GM19455 (cell line): ENCODE measurements around the gene MEF2A.

Source experiments
- ATAC-seq: cut with Tn5 transposase; IDR thresholded peaks from one replicate; pipeline ENCODE4 v1.9.1; 2021; ENCODE audit not compliant: unreplicated experiment

Gene MEF2A

DNA sequence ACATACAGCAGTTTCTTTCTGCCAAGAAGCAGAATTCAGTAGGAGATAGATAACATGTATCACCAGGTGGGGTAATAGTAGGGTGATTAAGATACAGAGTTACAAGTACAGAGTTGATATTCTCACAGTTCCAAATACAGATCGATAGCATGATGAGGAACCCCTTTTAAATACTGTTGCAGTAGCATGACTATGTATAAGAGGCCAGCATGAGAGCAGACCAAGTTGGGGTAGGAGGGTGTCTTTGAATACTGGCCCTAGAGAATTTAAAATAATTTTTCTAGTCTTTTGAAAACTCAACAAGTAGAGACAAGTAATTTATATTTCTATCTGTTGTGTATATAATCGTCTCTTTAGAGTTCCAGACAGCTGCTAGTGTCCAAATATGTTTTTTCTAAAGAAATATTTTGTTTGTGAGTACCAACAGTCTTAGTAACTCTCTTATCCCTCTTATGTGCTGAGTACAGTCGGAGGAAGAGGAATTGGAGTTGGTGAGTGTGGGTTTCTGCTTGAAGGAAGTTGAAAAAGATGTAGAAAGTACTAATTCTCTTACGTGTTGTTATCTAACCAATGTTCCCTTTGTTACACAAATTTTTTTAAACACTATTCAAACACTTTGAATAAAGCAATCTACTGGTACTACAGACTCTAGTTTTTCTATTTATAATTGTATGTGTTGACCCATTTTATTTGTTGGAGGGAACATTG, 137.3 kb downstream of the MEF2A start:
- ATAC-seq = no peak

DNA sequence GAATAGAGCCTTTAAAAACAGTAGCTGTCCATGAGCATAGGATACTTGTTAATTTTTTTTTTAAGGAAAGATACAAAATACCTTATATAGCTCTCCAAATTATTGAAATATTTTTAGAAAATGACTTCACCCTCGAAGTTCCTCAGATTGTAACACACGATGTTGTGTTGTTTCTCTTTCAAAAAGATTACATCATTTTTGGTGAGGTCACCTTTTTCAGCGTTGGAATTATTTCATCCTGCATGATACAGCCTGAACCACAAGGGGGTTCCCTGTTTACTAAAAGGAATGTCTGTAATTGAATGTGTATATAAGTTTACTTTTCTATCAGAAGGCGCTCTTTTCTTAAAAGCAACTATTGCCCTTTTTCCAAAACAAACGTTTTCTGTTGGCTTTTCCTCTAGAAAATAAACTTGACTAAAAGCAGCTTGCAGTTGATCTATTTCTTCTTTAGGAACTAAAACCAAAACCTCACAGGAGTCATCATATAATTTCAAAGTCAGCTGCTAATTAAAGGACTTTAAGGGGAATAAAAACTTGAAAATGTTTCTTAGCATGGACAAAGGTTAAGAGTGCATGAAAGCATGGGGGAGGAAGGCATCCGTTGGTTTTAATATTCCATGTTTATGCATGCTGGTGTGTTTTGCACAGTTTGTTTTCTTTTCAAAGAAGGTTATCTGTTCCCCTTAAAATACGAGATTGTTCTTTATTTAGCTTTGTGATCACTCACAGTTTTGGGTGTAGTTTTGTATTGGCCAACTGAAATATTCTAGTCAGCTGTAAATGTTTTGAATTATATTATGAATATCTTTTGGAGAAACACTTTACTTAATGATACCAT, 138.0 kb downstream of the MEF2A start:
- peak; percentile 45 for ATAC-seq

DNA sequence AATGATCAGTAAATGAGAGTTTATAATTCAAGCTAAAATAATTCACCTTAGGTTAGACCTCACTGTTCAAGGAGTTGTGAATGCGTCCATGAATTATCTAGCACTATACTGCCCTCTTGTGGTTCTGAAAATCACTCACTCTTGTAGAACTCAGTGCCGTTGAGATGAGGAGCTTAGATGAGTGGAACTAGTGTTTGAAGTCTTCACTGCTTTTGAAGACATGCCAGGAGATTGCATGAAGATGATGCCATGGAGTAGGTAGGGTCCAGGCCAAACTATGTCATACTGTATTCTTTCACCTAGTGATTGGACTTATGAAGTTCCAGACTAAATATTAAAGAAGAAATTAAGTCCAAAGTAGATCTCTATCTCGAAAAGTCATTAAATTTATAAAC, 138.7 kb downstream of the MEF2A start:
- ATAC-seq = peak; percentile 57

DNA sequence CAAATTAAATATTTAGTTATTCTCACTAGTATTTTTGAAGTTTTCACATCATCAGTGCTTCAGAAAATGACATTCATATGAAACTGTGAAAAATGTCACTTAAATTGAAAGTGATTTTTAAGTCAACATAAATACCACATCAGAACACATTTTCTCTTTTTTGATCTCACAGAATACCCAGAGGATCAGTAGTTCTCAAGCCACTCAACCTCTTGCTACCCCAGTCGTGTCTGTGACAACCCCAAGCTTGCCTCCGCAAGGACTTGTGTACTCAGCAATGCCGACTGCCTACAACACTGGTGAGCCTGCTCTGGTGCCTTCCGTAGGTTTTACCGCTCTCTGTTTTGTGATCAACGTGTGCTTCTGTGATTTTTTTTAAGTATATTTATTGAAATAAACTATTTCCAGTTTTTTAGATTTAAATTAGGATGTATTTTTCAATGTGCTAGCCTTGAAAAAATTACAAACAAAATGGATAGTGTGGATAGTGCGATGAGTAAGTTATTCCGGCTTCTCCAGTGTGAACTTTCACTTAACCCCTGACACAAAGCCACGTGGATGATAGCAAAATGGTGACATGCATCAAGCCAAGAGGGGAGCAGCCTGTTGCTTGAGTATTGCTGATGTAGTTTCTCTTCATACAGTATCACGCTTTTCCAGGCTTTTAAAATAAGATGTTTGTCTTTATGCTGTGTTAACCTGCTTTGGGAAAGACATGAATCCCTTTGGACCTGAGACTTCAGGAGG, 140.9 kb downstream of the MEF2A start:
- ATAC-seq = no peak

DNA sequence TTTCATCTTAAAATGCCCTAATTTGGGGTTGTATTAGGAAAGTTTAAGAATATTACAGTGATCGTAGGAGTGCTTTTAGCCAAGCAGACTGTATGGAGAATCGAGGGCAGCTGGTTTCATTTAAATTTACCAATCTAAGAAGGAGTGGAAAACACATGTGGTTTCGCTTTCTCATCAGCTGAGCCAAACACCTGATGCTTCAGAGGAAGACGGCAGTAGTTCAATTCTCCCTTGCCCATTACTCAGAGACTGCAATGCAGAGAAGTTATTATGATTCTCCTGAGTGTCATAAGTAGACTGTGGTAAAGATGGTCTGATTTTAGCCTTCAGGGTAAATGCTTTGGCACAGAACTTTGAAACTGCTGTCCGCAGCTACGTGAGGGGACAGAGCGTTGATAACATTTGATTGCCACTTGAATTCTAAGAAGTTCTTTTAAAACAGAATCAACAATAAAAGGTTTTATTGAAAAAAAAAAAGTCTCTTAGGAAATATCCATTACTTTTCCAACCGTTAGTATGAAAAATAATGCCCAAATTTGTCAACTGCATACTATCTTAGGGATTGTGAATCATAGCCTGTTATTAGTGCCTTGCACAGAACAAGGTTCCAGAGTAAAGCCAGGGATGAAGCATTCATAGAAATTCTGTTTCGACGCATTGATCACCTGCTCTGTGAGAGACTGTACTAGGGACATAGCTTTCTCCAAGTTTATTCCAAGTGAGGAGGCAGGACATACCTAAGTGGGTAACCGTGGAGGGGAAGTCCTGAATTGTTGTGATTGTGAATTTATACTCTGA, 141.9 kb downstream of the MEF2A start:
- no peak for ATAC-seq

DNA sequence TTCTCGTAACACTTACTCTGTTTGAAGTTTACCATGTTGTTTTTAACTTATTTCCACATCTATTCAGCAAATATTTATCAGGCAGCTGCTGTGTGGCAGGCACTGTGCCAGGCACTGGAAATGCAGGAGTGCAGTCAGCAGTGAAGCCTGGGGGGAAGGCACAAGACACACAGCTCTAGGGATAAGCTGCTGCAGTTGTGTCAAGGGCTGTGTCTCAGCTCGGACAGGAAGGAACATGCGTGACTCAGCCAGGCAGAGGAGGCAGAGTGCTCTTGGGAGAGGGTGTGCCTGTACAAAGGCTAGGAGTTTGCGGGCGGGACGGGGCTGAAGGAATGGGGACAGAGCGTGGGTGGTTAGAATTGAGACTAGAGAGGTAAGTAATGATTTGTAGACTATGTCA, 142.8 kb downstream of the MEF2A start:
- ATAC-seq = no peak

DNA sequence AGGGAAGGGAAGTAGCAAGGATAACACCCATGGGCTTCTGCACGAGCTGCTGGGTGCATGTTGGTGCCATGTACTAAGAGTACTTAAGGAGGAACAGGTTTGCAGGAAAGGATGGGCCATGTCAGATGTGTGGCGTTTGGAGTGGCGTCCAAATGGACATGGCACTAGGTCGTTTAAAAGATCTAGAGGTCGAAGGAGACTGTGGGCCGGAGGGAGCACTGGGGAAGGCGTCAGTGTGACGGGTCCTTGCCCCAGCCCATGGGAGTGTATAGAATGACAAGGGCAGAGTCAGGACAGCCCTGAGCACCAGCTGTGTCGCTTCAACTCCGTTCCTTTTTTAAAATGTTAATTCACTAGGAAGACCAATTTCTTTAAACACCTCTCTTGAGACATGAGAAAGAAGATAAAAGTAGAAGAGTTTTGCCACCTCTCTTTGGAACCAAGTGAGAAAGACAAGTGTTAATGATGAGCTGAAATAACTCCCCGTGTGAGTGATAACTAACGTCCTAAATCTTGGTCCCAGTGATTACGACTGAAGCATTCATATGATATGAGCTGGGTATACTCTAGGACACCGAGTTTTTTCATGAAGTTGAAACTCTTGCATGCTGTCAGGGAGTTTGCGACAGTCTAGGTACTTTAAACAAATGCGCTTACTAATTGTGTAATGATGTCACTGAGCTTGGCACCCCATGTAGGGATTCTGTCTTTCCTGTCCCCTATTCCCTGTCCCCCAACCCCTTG, 143.6 kb downstream of the MEF2A start:
- no peak for ATAC-seq

DNA sequence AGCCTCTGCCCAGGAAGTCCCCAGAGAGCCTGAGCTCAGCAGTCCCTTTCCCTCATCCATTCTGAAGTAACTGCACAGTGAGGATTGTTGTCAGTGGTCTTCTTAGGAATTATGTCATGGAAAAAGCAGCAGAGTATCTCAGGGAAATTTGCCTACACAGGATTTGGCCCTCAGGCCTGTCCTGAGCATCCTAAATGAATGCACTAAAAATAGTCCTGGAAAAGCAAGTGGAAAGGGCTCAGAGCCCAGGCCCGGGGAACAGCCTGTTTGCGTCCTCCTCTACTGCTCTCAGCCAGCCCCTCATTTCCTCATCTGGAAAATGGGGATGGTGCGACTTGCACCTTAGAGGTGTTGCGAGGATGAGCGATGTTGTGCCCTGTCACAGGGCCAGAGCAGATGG, 145.8 kb downstream of the MEF2A start:
- ATAC-seq = no peak

DNA sequence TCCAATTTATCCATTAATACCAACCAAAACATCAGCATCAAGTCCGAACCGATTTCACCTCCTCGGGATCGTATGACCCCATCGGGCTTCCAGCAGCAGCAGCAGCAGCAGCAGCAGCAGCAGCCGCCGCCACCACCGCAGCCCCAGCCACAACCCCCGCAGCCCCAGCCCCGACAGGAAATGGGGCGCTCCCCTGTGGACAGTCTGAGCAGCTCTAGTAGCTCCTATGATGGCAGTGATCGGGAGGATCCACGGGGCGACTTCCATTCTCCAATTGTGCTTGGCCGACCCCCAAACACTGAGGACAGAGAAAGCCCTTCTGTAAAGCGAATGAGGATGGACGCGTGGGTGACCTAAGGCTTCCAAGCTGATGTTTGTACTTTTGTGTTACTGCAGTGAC, 146.6 kb downstream of the MEF2A start:
- no peak for ATAC-seq

DNA sequence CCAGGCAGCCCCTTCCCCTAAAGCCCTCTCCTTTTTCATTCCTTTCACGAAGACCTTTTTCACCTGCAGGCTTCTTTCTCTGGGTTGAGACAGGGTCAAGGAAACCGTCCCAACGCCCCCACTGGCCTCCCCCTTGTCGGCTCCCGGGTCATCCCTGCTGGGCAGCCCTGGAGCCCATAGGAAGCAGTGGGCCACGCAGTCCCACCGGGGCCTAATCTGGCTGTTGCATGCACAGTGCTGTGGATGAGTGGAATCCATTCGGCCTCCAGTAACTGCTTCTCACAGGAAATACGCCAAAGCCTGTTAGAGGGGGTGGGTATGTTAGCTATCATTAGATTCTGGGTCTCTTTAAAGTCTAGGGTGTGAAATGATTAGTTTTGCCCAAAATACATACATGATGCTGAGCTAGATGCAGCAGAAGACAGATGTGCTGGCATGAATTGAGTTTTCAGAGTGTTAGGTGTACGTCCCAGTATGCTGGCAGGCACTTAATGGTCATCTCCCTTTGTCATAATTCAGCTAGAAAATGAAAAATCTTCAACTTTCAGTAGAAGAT, 150.8 kb downstream of the MEF2A start:
- ATAC-seq = no peak

DNA sequence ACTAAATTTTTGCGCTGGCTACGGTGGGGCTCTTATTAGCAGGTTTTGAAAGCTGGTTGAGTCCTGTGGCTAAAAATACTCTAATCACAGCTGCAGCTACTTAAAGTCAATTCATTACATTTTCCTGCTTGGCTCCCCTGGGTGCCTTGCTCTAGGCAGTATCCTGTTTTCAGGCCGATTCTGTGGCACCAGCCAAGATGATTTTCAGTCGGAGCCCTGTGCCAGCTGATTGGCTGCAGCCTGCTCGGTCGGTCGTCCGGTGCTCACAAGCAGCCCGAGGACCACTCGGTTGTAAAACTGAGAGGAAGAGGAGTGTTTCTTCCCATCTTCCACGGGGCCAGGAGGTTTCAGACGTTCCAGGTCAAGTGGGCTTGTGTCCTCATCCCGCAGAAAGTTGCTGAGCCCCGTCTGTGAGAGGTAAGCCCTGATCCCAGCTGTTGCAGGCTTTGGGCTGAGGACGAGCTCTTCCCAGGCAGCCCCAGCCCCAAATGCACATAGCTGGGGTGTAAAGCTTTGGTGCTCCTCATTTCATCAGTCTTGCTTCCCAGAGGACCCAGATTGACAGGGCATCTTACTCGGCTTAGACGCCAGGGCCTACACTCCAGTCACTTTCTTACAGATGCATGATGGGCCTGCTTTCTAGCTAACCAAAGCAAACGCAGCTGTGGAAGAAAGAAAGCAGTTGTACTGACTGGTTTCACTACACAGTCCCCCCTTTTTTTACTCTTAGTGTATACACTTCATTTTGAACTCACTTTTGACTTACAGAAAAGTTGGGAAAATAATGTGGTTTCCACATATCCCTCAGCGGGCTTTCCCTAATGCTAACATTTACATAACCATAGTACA, 151.6 kb downstream of the MEF2A start:
- no peak for ATAC-seq

DNA sequence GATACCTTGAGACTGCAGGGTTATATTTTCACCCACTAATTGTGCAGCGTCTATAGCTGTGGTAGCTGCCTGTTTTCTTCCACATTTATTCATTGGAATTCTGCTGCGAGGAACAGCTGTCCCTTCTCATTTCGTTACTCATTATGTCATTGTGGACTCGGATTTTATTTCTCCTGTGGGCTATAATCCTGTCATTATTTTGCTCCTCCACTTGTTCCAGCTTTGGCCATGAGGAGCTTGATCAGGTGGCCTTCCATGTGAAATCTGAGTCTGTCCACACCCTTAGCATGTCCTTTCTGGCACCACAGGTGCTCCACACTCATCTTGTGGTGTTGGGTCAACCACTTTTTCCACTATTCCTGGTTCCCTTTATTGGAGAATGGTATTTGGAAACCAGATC, 152.6 kb downstream of the MEF2A start:
- ATAC-seq = no peak

DNA sequence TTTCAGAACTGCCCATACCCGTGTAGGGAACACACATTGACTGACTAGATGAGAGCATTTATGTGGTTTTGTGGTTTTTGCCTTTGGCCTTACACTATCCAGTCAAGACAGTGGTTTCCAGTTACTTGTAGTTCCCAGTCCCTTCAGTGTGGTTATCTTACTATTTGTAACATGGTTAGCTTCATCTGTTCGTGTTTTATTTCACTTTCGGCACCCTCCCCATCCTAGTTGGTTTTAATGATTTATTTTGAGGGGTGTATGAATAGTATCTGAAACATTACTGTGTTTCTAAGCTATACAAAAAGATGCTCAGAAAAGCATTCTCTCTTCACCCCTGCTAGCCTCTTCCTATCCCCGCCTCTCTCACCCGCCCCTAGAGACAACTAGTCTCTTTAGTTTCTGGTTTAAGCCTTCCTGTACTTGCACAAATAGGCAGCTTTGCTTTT, 153.3 kb downstream of the MEF2A start:
- ATAC-seq = peak; percentile 92

DNA sequence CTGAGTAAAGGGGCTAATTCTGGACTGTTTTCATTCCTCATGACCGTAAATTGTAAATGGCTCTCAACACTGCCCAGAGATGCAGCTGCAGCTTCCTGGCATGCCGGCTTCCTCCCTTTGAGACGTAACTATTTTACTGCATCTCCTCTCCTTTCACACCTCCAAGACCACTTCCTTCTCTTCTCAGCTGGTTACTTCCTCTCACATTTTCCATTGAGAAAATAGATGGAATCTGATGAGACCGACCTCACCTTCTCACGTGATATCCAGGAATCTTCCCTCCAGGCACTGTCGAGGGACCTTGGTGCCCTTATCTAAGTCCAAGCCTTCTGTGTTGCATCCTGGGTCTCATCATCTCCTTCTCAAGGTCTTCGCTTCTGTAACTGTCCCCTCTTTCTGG, 154.7 kb downstream of the MEF2A start:
- ATAC-seq = no peak

DNA sequence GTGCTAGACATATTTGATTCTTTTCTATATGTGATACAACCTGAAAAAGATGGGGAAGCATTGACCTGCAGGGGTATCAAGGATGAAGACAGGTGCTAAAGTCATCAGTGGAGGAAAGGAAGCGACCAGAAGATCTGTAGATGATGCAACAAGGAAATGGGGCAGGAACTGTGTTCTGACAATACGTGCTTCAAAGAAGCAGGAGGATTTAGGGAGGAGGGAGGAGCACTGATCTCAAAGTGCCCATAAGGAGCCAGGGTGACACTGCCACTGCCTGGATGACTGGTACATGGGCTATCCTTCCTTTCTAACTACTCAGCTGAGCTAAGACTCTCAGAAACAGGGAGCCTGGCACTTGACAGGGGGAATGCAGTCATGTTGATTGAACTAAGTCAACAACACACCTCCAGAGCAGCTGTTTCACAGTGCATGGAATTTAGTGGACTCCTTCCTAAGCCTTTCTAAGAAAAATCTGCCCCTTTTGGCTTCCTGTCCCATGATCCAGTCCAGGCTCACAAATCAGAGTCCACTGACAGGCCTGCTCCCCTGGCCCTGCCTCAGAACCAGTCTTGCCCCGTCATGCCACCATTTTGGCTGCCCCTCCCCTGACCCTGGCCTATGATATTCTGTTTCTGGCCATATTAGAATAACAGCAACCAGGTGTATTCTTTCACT, 155.5 kb downstream of the MEF2A start:
- no peak for ATAC-seq

DNA sequence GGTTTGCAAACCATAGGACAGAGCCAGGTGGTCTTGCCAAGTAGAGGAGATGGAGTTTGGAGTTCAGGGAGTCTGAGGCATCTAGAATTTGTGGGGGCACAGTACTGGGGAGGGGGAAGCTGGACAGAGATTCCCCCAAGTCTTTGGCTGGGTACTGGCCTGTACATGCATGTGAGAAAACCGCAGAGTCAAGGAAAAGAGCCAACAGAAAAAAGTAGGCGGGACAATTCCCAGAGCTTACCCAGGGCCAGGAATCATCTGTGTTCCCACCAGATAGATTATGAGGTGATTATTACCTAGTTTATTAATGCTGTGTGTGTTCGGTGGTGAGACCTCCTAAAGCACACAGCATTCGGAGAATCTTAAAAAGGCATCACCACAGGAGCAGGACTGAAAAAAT, 156.1 kb downstream of the MEF2A start:
- no peak for ATAC-seq

DNA sequence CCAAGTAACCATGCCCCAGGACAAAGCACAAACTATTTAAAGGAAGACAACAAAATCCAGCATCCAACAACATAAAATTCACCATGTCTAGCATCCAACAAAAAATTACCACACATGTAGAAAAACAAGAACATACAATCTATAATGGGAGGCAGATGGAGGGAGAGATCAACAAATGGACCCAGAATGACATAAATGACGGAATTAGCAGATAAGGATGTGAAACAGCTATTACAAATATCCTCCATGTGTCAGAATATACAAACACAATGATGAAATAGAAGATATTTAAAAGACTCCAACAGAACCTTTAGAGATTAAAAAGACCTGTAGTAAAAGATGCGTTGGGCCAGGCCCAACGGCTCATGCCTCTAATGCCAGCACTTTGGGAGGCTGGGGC, 156.6 kb downstream of the MEF2A start:
- no peak for ATAC-seq

DNA sequence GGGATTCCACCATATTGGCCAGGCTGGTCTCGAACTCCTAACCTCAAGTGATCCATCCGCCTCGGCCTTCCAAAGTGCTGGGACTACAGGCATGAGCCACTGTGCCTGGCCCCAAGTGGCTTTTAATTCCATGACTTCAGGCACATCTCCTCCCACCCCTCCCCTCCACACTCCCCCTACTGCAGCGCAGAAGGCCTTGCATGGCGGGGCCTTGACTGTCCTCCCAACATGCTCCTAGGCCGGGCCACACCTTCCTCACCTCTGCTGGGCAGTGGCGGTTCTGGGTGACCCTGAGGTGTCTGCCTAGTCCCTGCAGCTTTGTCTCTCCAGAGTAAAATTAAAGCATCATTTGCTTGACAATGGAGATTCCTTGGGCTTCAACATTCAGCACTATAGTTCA, 160.5 kb downstream of the MEF2A start:
- ATAC-seq = no peak

DNA sequence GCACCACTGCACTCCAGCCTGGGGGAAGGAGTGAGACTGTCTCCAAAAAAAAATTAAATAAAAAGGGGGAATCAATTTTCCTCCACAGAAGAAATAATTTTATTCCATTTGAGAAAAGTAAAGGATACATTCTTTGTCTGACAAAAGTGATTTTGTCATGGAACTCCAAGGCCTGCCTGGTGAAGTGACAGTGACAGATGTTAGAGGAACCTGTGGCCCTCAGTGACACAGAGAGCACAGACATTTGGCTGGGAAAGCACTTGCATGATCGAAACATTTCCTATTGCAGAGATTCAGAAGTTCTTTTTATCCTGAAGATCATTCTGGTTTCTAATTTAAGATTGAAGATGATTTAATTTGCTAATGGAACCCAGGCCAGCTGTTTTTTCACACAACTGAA, 161.5 kb downstream of the MEF2A start:
- no peak for ATAC-seq
